NOMO-1 (cell line): ENCODE measurements around the gene RTN4RL1.

ENCODE experiments used
- DNase-seq, 2 experiments: peaks; one replicate each; lab custom pipeline; 2025; ENCODE audit not compliant: unreplicated experiment in 2 of 2; lab: John Stamatoyannopoulos, UW

RTN4RL1 gene

DNA sequence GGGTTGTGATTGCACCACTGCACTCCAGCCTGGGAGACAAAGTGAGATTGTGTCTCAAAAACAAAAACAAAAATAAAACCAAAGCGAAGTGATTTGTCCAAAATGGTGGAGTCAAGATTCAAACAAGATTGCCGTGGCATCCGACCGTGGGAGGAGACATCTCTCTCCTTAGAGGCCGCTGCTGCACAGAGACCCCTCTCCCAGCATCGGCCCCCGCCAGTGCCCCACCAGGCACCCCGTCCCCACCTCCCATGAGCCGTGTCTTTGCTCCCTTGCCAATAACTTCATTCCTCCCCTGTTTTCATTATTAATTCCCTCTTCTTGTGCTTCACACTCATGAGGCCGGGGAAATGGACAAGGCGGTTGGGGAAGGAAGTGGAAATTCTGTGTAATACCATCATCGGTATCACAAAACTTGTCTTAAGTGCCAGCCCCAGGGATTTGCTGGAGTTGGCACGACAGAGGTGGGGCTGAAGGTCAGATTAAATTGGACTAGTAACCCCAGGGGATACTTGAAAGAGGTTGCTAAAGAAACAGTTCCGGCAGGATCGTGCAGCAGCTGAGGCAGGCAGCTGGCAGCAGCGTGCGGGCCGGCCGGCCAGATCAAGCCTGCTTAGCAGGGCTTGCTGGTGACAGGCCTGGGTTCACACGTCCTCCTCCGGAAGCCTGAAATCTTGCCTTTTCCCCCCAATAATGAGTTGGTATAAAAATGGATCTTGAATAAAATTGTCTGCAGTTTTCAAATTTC, 66.8 kb downstream of the RTN4RL1 start:
- no peak for DNase-seq

- DNase-seq: no peak
Measured at GRCh38 chr17:1957037-1957436, 68.1 kb downstream of the RTN4RL1 start.

DNA sequence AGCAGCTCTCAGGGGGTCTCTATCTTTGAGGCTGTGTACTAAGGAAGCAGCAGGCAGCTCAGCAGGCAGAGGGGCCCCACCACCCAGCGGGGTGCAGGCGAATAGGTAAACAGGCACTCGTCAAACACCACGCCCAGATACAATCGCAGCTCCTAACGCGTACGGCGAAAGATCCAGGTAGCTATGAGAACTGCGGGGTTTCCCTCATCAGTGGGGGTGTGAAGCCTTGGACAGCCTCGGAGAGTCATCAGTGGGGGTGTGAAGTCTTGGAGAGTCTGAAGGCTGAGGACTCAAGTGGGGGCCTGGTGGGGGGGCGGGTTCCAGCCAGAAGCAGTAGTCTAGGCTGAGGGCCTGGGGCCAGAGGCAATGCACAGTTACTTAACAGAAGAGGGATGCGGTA, 69.0 kb downstream of the RTN4RL1 start:
- DNase-seq: no peak

DNA sequence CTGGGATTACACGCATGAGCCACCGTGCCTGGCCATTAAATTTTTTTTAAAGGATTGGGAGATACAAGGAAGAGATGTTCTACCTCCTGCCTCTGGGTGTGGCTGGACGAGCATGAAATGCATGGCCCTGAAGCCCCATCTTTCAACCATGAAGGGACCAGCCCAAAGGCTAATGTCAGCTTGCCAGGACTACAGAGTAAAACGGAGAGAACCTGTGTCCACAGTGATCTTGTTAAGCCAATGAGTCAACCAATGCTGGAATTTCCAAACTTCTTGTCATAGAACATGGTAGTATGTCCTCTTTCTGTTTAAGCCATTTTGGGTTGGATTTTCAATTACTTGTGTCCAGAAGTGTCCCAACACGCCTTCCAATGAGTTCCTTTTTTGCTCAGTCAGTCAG, 71.3 kb downstream of the RTN4RL1 start:
- no peak for DNase-seq

DNA sequence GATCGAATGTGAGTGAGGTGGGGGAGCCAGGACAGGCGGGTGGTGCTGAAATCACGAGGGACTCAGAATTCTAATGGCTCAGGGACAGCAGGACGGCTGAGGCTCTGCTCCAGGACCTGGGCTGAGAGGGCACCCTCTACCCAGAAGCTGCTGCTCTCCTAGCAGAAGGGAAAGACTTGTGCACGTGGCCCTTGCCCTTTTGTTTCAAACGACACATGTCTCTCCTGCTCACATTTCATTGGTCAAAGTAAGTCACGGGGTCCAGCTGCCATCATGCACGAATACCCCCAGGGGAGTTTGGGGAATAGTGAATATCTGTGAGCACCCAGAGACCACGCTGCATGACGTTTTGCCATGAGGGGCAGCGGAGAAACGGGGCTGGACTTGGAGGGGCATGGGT, 73.2 kb downstream of the RTN4RL1 start:
- no peak for DNase-seq

DNA sequence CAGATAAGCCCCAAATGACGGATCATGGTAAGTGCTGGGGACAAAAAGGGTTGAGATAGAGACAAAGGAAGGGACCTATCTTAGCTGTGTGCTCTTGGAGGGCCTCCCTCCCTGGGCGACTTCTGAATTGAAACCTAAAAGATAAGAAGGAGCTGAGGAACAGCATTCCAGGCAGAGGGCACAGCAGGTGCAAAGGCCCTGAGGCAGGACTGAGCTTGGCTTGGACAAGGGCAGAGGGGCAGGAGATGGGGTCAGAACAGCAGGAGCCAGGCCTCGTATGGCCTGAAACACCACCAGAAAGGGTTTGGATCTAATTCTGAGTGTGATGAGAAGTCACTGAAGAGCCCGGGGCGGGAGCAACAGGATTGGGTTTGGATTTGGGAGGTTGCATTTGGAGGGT, 75.4 kb downstream of the RTN4RL1 start:
- DNase-seq: no peak

DNA sequence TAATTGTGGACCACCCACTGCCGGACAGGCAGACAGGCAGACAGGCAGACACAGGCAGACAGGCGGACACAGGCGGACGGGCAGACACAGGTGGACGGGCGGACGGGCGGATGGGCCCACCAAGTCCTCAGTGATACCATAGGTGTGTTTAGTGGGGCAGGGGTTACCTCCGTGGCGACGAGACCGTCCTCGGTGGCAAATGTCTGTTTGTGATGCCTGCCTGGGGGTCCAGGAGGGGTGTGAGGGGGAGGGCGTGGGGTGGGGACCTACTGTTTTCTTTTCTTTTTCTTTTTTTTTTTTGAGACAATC, 76.7 kb downstream of the RTN4RL1 start:
- no peak for DNase-seq

GRCh38 chr17:1947743-1948516, 77.2 kb downstream of the RTN4RL1 start:
- no peak for DNase-seq

GRCh38 chr17:1947229-1947742, 77.8 kb downstream of the RTN4RL1 start:
- no peak for DNase-seq

DNA sequence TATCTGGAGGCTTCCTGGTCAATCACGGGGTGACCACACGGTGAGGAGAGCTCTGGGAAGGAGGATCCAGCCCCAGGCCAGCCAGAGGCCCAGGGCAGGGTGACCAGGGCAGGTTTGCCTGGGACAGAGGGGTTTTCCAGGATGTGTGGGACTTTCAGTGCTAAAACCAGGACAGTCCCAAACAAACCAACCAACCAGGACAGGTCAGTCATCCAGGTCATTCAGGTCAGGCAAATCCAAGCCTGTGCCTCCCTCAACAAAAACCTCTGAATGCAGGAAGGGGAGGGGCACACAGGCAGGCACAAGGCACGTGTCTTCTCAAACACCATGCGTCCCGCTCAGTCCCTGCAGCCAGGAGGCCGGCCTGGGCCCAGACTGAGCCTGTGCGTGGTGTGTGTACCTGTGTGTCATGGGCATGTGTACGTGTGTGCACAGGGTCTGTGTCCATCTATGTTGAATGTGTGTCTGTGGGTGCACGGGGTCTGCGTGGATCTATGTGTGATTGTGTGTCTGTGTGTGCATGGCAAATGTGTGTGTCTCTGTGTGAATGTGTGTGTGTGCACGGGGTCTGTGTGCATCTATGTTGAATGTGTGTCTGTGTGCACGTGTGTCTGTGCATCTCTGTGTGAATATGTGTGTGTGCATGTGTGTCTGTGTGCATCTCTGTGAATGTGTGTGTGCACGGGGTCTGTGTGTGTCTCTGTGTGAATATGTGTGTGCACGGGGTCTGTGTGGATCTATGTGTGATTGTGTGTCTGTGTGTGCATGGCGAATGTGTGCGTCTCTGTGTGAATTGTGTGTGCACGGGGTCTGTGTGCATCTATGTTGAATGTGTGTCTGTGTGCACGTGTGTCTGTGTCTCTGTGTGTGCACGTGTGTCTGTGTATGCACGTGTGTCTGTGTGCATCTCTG, 78.9 kb downstream of the RTN4RL1 start:
- DNase-seq: no peak

DNA sequence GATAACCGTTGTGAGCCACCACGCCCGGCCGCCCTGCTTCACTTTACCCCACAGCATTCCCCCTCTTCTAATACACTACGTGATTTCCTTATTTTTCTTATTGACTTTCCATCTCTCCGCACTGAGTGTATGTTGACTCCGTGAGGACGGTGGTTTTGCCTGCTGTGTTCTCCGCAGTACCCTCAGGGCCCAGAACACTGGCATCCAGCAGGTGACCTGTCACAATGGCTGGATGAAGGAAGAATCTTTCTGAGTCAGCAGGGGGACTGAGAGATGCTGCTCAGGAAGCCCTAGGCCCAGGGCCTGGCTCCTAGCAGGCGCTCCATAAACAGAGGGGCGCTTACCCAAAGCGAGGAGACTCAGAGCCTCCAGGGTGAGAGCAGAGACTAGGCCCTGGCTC, 79.5 kb downstream of the RTN4RL1 start:
- DNase-seq: no peak

DNA sequence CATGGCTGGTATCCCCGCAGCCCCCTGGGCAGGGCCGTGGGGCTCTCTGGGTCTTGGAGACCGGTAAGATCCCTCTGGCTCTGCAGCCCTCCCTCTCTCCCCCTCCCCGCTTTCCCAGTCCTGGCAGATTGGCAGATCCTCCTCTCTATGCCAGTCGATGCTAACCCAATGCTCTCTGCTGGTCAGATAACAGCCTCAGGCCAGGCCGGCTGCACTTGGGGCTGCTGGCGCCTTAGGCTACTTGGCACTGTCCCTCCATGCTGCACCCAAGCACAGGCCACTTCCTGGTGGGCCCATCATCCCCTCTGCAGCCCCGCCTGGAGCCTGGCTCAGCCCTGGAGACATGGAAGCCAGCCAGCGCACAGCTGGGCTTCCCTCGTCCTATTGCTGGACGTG, 81.7 kb downstream of the RTN4RL1 start:
- DNase-seq: no peak

DNA sequence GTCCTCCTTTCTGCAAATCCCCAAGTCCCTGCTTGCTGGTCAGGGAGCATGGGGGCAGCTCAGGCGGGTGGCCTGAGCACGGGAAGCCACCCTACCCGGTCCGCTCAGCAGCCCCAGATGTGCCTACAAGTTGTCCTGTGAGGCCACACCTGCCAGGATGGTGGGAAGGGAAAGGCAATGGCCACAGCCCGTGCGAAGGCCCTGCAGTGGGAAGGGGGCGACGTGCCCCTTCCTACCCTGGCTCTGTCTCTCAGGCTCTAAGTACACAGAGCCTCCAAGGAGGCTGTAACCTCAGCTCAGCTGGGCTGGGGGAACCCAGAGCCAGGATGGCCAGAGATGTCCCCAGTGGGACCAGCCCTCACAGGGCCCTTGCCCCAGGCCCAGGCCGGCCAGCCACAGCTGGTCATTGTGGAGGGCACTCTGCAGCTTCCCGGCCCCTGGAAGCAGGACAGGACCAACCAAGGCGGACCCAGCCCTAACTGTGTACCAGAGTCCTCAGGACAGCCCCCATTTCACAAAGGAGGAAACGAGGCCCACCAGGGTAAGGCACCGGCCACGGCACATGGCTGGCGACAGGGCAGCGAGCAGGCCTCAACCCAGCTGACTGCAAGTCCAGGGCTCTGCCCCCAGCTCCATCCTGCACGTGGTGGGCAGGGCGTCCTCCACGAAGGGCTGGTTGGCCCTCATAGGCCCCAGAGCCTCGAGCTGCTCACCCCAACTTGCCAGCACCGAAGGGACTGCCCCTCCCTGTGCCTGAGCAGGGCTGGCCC, 82.3 kb downstream of the RTN4RL1 start:
- DNase-seq: no peak

- no peak for DNase-seq
Measured at GRCh38 chr17:1942066-1942365, 83.1 kb downstream of the RTN4RL1 start.

GRCh38 chr17:1941272-1942065, 83.7 kb downstream of the RTN4RL1 start:
- no peak for DNase-seq

- no peak for DNase-seq
Measured at GRCh38 chr17:1940810-1941185, 84.3 kb downstream of the RTN4RL1 start.

GRCh38 chr17:1939981-1940809, 84.9 kb downstream of the RTN4RL1 start:
- DNase-seq: no peak

GRCh38 chr17:1937461-1937860, 87.7 kb downstream of the RTN4RL1 start:
- DNase-seq: no peak

GRCh38 chr17:1936766-1937165, 88.4 kb downstream of the RTN4RL1 start:
- no peak for DNase-seq
